Subcutaneous adipose tissue (tissue), 4 donors: ENCODE results near the gene FBXL15. TPM values are rescaled to one million over a fixed set of nuclear protein-coding genes. Genes with fewer than 3 reads are reported as not detected.

ENCODE experiments used
- total RNA-seq, 4 donors: library from RNA; depleted of rRNA; stranded (reverse); fragments of >200 nt; gene quantifications; one replicate each; pipeline ENCODE4 v1.1.0, GENCODE V29; 2016
- TF ChIP-seq, protein P1 (sequence below): fragments of 450-650 bp; IDR thresholded peaks from one replicate; pipeline ENCODE4 v1.5.1; 2016; ENCODE audit warnings: low read depth, mild to moderate bottlenecking, control low read depth, antibody characterized with exemption, moderate library complexity

Gene FBXL15
- total RNA-seq, 4 donors from 2014 or later: 8.0 to 31.3 (median 15.5) TPM

DNA sequence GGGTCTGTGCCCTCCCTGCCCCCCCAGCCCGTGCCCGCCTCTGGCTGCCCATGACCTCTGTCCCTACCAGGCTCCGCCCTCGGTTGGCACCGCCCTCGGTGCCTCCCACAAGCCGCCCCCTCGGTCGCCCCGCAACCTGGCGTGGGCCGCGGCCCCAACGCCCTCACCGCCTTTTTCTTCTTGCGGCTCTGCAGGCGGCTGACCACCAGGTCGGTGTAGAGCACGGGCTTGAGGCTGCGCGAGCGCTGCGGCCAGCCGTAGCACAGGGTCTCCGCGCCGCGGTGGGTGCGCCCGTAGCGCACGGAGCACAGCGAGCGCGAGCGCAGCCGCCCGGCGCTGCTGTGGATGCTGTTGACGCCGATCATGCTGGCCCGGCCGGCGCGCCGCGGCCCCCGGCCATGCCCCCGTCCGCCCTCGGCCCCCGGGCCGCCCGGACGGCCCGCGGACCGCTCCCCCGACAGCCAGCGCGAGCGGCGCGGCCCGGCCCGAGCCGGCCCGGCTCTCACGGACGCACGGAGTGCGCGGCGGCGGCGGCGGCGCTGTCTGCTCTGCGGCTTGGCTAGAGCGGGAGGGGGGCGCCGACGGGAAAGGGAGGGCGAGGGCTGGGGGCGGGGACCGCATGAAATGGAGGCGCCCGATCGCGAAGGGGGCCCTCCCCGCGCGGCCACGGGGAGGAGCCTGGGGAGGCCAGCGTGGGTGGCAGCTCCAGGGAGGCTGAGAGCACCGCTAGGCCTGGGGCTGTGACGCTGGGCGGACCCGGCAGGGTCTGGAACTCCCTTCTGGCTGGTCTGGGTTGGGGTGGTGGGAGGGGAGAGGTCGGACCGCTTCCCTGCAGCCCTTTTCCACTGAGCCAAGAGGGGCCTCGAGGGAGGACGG lies 11.7 kb upstream of the FBXL15 start:
- TF ChIP-seq, protein P1, sequence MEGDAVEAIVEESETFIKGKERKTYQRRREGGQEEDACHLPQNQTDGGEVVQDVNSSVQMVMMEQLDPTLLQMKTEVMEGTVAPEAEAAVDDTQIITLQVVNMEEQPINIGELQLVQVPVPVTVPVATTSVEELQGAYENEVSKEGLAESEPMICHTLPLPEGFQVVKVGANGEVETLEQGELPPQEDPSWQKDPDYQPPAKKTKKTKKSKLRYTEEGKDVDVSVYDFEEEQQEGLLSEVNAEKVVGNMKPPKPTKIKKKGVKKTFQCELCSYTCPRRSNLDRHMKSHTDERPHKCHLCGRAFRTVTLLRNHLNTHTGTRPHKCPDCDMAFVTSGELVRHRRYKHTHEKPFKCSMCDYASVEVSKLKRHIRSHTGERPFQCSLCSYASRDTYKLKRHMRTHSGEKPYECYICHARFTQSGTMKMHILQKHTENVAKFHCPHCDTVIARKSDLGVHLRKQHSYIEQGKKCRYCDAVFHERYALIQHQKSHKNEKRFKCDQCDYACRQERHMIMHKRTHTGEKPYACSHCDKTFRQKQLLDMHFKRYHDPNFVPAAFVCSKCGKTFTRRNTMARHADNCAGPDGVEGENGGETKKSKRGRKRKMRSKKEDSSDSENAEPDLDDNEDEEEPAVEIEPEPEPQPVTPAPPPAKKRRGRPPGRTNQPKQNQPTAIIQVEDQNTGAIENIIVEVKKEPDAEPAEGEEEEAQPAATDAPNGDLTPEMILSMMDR: no peak

DNA sequence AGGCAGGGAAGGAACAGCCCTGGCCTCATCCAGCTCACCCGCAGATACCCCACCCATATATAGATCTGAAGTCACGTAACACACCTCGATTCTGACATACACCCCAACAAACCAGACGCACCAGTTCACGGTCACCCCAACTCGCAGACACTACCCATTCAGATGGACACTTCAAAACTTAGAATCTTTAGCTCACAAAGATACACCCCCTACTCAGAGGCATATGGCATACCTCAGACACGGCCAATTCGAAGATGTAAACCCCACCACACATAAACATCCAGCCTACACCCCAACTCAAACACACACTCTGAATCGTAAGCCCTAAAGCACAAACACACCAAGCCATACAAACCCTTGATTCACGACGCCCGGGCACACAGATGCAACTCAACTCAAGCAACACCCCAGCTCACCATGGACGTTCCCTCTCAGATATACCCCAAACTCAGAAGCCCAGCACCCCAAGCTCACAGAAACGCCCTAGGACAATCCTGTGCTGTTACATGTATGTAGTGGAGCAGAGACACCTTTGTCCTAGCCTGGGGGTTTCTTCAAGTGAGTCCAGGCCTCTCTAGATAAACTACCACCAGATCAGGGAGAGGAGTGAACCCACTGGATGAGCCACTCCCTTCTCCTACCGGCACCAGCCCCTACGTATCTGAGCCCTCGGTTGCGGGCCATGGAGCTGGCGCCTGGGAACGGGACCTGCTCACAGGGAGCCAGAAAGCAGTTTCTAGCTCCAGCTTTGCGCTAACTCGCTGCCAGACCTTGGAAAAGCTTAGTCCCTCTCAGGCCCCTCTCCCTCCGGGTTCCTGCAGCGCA lies 10.8 kb upstream of the FBXL15 start:
- TF ChIP-seq, protein P1: no peak

DNA sequence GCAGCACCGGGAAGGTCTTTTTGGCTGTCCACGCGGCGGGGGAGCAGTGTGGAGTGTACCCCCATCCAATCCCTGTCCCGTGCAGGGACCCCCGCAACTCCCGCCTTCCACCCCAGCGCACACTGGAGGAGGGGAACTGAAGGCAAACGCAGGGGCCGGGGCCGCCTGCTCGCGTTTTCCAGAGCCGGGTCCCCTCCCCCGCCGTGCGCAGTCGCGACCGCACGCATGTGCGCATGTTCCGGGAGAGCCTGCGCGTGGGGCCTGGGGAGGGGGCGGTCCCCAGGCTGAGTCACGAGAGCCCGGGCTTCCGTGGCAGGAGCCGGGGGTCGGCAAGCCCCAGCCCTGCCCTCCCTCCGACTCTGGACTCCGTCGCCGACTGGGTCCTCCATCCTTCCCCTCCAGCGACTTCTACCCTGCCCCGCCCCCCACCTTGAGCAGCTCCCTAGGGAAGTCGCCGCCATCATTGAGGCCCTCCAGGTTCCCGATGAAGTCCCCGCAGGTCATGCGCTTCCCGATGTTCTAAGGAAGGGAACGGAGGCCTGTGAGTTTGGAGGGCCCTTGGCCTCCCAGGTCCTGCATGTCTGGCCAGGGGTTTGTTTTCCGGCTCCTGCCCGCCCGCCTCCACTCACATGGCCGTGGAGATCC lies 10.1 kb upstream of the FBXL15 start:
- TF ChIP-seq, protein P1: no peak

DNA sequence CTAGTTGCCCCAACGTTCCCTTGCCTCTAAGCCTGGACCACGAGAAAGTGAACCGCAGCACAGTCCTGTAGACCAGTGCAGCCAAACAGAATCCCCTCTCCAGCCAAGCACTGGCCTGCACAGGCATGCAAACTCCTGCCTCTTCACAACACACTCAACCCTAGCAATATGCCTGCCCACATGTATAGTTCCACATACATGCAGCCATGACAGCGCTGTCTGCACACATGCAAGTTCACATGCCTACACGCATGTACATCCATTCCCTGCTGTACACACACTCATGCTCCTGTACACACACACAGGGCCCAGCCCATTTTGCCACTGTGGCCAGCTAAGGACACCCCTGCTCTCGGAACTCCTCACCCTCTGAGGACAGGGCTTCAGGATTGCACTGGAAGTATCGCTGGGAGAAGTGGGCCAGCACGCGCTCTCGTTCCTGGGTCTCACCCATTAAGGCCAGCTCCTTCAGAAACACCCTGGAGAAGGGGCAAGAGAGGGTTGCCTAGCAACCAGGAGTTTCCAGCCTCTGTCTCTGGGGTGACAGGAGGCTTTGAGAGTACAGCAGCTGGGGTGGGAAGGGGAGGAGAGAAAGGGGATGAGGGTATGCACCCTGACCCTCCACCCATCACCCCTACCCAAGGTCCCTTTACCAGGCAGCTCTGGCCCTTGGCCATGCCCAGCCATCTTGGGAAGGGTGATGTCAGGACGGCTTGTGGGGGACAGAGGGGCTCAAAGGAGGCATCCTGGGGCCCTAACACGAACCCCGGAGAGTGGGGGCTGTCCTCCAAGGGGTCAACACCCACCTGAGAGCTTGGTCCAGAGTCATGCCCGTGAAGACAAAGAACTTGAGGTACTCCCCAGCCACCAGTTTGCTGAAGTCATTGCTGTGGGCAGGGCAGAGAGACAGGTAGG lies 9.0 kb upstream of the FBXL15 start:
- TF ChIP-seq, protein P1: no peak

DNA sequence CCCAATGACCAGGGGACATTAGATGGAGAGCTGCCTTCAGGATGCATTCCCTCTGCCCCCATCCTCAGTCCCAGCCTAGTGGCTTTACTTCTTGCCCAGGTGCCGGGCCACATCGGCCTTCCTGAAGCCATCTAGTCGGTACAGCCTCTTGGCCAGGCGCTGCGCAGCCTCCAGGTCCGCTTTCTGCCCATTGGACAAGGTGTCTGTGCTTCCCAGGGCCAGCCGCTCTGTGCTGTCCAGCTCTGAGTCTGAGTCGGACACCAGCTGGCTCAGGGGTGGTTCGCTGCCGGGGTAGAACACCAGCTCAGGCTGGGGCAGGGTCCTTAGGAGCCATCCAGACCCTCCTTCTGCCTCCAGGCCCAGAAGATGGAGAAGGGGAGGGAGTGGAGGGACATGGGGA lies 8.3 kb upstream of the FBXL15 start:
- TF ChIP-seq, protein P1: no peak

DNA sequence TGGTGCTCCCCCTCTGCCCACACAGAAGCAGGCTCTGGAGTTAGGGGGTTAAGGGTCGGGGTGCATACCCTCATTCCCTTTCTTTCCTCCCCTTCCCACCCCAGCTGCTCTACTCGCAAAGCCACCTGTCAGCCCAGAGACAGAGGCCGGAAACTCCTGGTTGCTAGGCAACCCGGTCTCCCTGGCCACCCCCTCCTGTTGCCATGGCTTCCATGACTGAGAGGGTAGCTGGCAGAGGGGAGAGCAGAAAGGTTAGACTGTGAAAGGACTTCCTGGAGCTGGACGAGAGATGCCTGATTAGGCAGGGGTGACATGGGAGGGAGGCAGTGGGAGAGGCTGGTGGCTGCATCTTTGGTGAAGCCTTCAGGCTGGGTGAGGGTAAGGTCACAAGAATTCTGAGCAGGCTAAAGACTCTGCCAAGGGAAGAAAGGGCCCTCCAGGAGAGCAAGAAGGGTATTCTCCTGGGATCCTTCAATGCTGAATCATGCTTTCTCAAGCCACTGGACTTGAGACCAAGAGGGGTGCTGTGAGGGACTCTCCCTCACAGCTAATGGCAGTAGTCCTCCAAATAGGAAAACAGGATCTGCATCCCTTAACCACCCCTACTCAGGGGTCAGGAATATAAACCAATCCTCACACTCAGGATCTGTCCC lies 7.5 kb upstream of the FBXL15 start:
- TF ChIP-seq, protein P1: no peak
